HEK293T (cell line): ENCODE data around the gene MBOAT7.

ENCODE experiments used
- ARNT ChIP-seq: fragments of 450-650 bp; IDR thresholded peaks from 2 replicates; pipeline ENCODE4 v1.6.1; 2017; ENCODE audit warnings: mild to moderate bottlenecking
- BHLHE40 ChIP-seq: fragments of 450-650 bp; IDR thresholded peaks from 2 replicates; pipeline ENCODE4 v1.6.1; 2016; ENCODE audit warnings: mild to moderate bottlenecking, moderate library complexity, borderline replicate concordance
- CTBP1 ChIP-seq: fragments of 450-650 bp; IDR thresholded peaks from 2 replicates; pipeline ENCODE4 v1.6.1; 2016; ENCODE audit warnings: borderline replicate concordance
- ELF4 ChIP-seq: fragments of 450-650 bp; IDR thresholded peaks from 2 replicates; pipeline ENCODE4 v1.6.1; 2017; ENCODE audit warnings: antibody characterized with exemption
- FOXA1 ChIP-seq: fragments of 450-650 bp; IDR thresholded peaks from 2 replicates; pipeline ENCODE4 v1.6.1; 2016; ENCODE audit warnings: mild to moderate bottlenecking
- FOXK2 ChIP-seq: fragments of 450-650 bp; IDR thresholded peaks from 2 replicates; pipeline ENCODE4 v1.6.1; 2016; ENCODE audit warnings: mild to moderate bottlenecking
- FOXM1 ChIP-seq: fragments of 450-650 bp; IDR thresholded peaks from 2 replicates; pipeline ENCODE4 v1.6.1; 2017; ENCODE audit warnings: mild to moderate bottlenecking, borderline replicate concordance
- HDGF ChIP-seq: fragments of 450-650 bp; IDR thresholded peaks from 2 replicates; pipeline ENCODE4 v1.6.1; 2017; ENCODE audit warnings: antibody characterized with exemption, borderline replicate concordance
- L3MBTL2 ChIP-seq: fragments of 450-650 bp; conservative IDR thresholded peaks from 2 replicates; pipeline ENCODE4 v1.6.1; 2016; ENCODE audit warnings: mild to moderate bottlenecking
- SP1 ChIP-seq: fragments of 450-650 bp; IDR thresholded peaks from 2 replicates; pipeline ENCODE4 v1.6.1; 2017
- SUZ12 ChIP-seq: fragments of 450-650 bp; IDR thresholded peaks from 2 replicates; pipeline ENCODE4 v1.6.1; 2016; ENCODE audit warnings: mild to moderate bottlenecking
- TARDBP ChIP-seq: fragments of 450-650 bp; IDR thresholded peaks from 2 replicates; pipeline ENCODE4 v1.6.1; 2016
- ZNF384 ChIP-seq: fragments of 450-650 bp; IDR thresholded peaks from 2 replicates; pipeline ENCODE4 v1.6.1; 2016

GRCh38 chr19:54216869-54217268 is 27.5 kb upstream of the MBOAT7 start:
- TF ChIP-seq FOXK2 (no peak), FOXA1 (no peak), L3MBTL2 (no peak), ZNF384 (no peak), SP1 (no peak), FOXM1 (no peak), ARNT (no peak), BHLHE40 (no peak), ELF4 (no peak), HDGF (no peak), CTBP1 (no peak), TARDBP (no peak), SUZ12 (no peak)
